ENCODE data around the gene TSPAN4. TPM values are rescaled to one million over a fixed set of nuclear protein-coding genes. Genes with fewer than 3 reads are reported as not detected.

TSPAN4 gene
- total RNA-seq, 1 experiment from 2014 or later = 50.3 TPM

DNA sequence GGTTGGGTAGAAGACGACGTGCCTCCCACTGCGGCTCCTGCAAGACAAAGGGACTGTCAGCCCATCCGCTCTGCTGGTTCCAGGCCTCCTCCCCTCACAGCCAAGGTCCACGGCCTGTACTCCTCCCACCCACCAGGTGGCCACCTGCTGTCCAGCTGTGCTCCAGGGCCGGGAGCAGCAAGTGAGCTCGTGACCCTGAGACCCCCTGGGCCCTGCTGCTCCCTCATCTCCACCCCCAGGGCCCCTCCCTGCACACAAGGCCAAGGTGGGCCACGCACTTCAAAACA, 27.4 kb downstream of the TSPAN4 start:
- Histone ChIP-seq H3K9me3 (ENCODE audit: control insufficient read depth in 1 of 2, insufficient read depth in 1 of 2, low read depth in 1 of 2, low read length in 2 of 2) (no peaks in the 10 kb centered on the region), H3K9ac (ENCODE audit: low read length) (no peak overlapping the region), H3K4me3 (replicated peaks in 1 of 2; ENCODE audit: low read depth in 1 of 2, low read length in 2 of 2) (no peak overlapping the region), H2AFZ (ENCODE audit: low read depth, low read length, poor library complexity, severe bottlenecking) (no peak overlapping the region), H3K27ac (ENCODE audit: low read depth, low read length) (no peak overlapping the region), H3K79me2 (ENCODE audit: insufficient read depth, low read length) (no peaks in the 10 kb centered on the region), H3K4me2 (ENCODE audit: low read length) (no peak overlapping the region), H3K36me3 (ENCODE audit: control insufficient read depth in 1 of 2, insufficient read depth in 2 of 2, low read length in 2 of 2) (no peaks in the 10 kb centered on the region), H3K27me3 (ENCODE audit: insufficient read depth, low read length) (no peaks in the 10 kb centered on the region), H3K9me2 (ENCODE audit: insufficient read depth) (no peaks in the 10 kb centered on the region), H4K20me1 (ENCODE audit: insufficient read depth) (no peaks in the 10 kb centered on the region), H3K4me1 (ENCODE audit: control insufficient read depth in 1 of 2, insufficient read depth in 2 of 2, low read length in 2 of 2) (peaks cover 0 to 35% of the 10 kb centered on the region in 2 experiments; a peak in 2 of 4 replicates)
- ChIA-PET POLR2A (no interaction called here), CTCF (no interaction called here), RAD21 (ENCODE audit: low non-redundant PET in 1 of 2, low total read pairs in 2 of 2, uncharacterized antibody in 2 of 2, unreplicated experiment in 2 of 2) (no interaction called here)
- DNase-seq (ENCODE audit: low read depth, low spot score) = no peak
- TF ChIP-seq, protein P1, sequence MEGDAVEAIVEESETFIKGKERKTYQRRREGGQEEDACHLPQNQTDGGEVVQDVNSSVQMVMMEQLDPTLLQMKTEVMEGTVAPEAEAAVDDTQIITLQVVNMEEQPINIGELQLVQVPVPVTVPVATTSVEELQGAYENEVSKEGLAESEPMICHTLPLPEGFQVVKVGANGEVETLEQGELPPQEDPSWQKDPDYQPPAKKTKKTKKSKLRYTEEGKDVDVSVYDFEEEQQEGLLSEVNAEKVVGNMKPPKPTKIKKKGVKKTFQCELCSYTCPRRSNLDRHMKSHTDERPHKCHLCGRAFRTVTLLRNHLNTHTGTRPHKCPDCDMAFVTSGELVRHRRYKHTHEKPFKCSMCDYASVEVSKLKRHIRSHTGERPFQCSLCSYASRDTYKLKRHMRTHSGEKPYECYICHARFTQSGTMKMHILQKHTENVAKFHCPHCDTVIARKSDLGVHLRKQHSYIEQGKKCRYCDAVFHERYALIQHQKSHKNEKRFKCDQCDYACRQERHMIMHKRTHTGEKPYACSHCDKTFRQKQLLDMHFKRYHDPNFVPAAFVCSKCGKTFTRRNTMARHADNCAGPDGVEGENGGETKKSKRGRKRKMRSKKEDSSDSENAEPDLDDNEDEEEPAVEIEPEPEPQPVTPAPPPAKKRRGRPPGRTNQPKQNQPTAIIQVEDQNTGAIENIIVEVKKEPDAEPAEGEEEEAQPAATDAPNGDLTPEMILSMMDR (IDR thresholded peaks at IDR 0.05 in 2 of 3, conservative IDR thresholded peaks at IDR 0.05 in 1 of 3; ENCODE audit: borderline replicate concordance in 1 of 3, insufficient read depth in 1 of 3, low read depth in 2 of 3, low read length in 2 of 3) = peak in 2 of 3 experiments; percentile 19 to 25; a peak in 2 of 6 replicates
- TF ChIP-seq ZFX (IDR thresholded peaks at IDR 0.05) = no peak
- BruUV-seq (replicated peaks) = no TSS peak
- intact Hi-C loops (cut with micrococcal nuclease) = loop anchor here (10.0 kb wide), 1 partner anchor 185 kb away; no protein-coding TSS in a partner anchor
- peak; percentile 21; the same call in 1 of the 2 replicates for ATAC-seq

DNA sequence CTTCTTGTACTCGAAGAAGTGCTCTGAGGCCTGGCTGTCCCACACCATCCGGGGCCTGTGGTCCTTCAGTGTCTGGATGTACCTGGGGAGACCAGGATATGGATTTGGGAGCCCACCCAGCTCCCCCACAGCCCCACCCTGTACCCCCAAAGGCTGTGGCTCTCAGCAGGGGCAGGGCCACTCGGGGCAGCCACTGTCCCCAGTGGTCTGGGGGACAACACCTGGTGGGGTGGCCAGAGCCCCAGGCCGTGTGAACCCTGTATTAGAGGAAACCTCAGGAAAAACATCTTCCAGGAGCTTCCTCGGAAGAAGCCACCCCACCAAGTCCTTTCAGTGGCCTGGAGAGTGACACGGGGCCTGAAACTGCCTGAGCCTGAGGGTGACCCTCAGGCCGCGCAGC, 27.8 kb downstream of the TSPAN4 start:
- Histone ChIP-seq H3K27ac (ENCODE audit: low read depth, low read length) (no peak overlapping the region), H3K4me2 (ENCODE audit: low read length) (no peak overlapping the region), H3K4me3 (replicated peaks in 1 of 2; ENCODE audit: low read depth in 1 of 2, low read length in 2 of 2) (no peak overlapping the region), H3K9me3 (ENCODE audit: control insufficient read depth in 1 of 2, insufficient read depth in 1 of 2, low read depth in 1 of 2, low read length in 2 of 2) (no peaks in the 10 kb centered on the region), H3K9ac (ENCODE audit: low read length) (no peak overlapping the region), H3K79me2 (ENCODE audit: insufficient read depth, low read length) (no peaks in the 10 kb centered on the region), H4K20me1 (ENCODE audit: insufficient read depth) (no peaks in the 10 kb centered on the region), H2AFZ (ENCODE audit: low read depth, low read length, poor library complexity, severe bottlenecking) (no peak overlapping the region), H3K27me3 (ENCODE audit: insufficient read depth, low read length) (no peaks in the 10 kb centered on the region), H3K4me1 (ENCODE audit: control insufficient read depth in 1 of 2, insufficient read depth in 2 of 2, low read length in 2 of 2) (peaks cover 0 to 35% of the 10 kb centered on the region in 2 experiments; a peak in 2 of 4 replicates), H3K36me3 (ENCODE audit: control insufficient read depth in 1 of 2, insufficient read depth in 2 of 2, low read length in 2 of 2) (no peaks in the 10 kb centered on the region), H3K9me2 (ENCODE audit: insufficient read depth) (no peaks in the 10 kb centered on the region)
- ChIA-PET CTCF (no interaction called here), POLR2A (no interaction called here), RAD21 (ENCODE audit: low non-redundant PET in 1 of 2, low total read pairs in 2 of 2, uncharacterized antibody in 2 of 2, unreplicated experiment in 2 of 2) (no interaction called here)
- no peak for DNase-seq (ENCODE audit: low read depth, low spot score)
- no peak for ATAC-seq
- BruUV-seq (replicated peaks) = no TSS peak
- intact Hi-C loops (cut with micrococcal nuclease) = loop anchor here (10.0 kb wide), 1 partner anchor 184 kb away; no protein-coding TSS in a partner anchor
- TF ChIP-seq, protein P1 (IDR thresholded peaks at IDR 0.05 in 2 of 3, conservative IDR thresholded peaks at IDR 0.05 in 1 of 3; ENCODE audit: borderline replicate concordance in 1 of 3, insufficient read depth in 1 of 3, low read depth in 2 of 3, low read length in 2 of 3) = no peak
- TF ChIP-seq SRF (IDR thresholded peaks at IDR 0.05; ENCODE audit: low read depth) = no peak
- TF ChIP-seq SIN3A (IDR thresholded peaks at IDR 0.05; ENCODE audit: low read depth) = no peak
- TF ChIP-seq, protein P2, sequence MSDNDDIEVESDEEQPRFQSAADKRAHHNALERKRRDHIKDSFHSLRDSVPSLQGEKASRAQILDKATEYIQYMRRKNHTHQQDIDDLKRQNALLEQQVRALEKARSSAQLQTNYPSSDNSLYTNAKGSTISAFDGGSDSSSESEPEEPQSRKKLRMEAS (IDR thresholded peaks at IDR 0.05) = no peak
- no peak for TF ChIP-seq ZFX (IDR thresholded peaks at IDR 0.05)
- TF ChIP-seq, protein P3, sequence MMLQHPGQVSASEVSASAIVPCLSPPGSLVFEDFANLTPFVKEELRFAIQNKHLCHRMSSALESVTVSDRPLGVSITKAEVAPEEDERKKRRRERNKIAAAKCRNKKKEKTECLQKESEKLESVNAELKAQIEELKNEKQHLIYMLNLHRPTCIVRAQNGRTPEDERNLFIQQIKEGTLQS (IDR thresholded peaks at IDR 0.05) = no peak
- TF ChIP-seq JUND (IDR thresholded peaks at IDR 0.05) = no peak
- no peak for TF ChIP-seq SP1 (IDR thresholded peaks at IDR 0.05; ENCODE audit: low read depth)
- no peak for TF ChIP-seq TCF7L2 (IDR thresholded peaks at IDR 0.05; ENCODE audit: borderline replicate concordance, extremely low read depth, insufficient read depth, insufficient read length)
- no peak for TF ChIP-seq CEBPB (IDR thresholded peaks at IDR 0.05; ENCODE audit: low read depth)
- TF ChIP-seq, protein P4, sequence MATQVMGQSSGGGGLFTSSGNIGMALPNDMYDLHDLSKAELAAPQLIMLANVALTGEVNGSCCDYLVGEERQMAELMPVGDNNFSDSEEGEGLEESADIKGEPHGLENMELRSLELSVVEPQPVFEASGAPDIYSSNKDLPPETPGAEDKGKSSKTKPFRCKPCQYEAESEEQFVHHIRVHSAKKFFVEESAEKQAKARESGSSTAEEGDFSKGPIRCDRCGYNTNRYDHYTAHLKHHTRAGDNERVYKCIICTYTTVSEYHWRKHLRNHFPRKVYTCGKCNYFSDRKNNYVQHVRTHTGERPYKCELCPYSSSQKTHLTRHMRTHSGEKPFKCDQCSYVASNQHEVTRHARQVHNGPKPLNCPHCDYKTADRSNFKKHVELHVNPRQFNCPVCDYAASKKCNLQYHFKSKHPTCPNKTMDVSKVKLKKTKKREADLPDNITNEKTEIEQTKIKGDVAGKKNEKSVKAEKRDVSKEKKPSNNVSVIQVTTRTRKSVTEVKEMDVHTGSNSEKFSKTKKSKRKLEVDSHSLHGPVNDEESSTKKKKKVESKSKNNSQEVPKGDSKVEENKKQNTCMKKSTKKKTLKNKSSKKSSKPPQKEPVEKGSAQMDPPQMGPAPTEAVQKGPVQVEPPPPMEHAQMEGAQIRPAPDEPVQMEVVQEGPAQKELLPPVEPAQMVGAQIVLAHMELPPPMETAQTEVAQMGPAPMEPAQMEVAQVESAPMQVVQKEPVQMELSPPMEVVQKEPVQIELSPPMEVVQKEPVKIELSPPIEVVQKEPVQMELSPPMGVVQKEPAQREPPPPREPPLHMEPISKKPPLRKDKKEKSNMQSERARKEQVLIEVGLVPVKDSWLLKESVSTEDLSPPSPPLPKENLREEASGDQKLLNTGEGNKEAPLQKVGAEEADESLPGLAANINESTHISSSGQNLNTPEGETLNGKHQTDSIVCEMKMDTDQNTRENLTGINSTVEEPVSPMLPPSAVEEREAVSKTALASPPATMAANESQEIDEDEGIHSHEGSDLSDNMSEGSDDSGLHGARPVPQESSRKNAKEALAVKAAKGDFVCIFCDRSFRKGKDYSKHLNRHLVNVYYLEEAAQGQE (IDR thresholded peaks at IDR 0.05; ENCODE audit: low read depth) = no peak
- no peak for TF ChIP-seq EGR1 (IDR thresholded peaks at IDR 0.05; ENCODE audit: low read depth)
- TF ChIP-seq EZH2 (IDR thresholded peaks at IDR 0.05) = no peak

All from HCT116 (cell line).